Endothelial cell of umbilical vein (primary cell): ENCODE data around the gene PSMB3. TPM values are rescaled to one million over a fixed set of nuclear protein-coding genes. Genes with fewer than 3 reads are reported as not detected.

Source experiments
- BruUV-seq: library from RNA; stranded (reverse); fragments of 400-500 nt; replicated peaks from 2 replicates; lab custom pipeline; 2021; lab: Mats Ljungman, UMichigan
- CTCF ChIA-PET: fragments of 300-600, 350-600 bp; sonication (Branson Sonifier 250); formaldehyde crosslinking; loops from one replicate; lab custom pipeline; 2021; ENCODE audit warnings: antibody characterized with exemption, inconsistent platforms; lab: Charles Lee
- POLR2A ChIA-PET: fragments of 300-600, 350-600 bp; sonication (Branson Sonifier 250); formaldehyde crosslinking; loops from one replicate; lab custom pipeline; 2021; ENCODE audit warnings: antibody characterized with exemption, inconsistent platforms; lab: Charles Lee
- DNase-seq: peaks from one replicate; pipeline ENCODE4 v3.0.0-alpha.2; 2011; ENCODE audit warnings: low read depth, low spot score
- FAIRE-seq: peaks from 2 replicates; lab custom pipeline; 2011; peaks lifted over from hg19 to GRCh38; lab: Jason Lieb, UNC
- H2AFZ ChIP-seq: 2 replicates; pipeline ENCODE4 v1.6.0; 2012; ENCODE audit warnings: low read depth, low read length, control low read depth, inconsistent platforms
- H3K27ac ChIP-seq: 2 replicates; pipeline ENCODE4 v1.5.1; 2011; ENCODE audit warnings: low read depth, mild to moderate bottlenecking, control low read depth, low read length, moderate library complexity; ENCODE audit not compliant: insufficient read depth
- H3K27me3 ChIP-seq, 2 experiments: 2 replicates each; pipeline versions ENCODE4 v1.6.0 to v1.6.1; 2011; ENCODE audit warnings: low read length in 2 of 2, mixed read lengths in 1 of 2; ENCODE audit not compliant: control insufficient read depth in 2 of 2, insufficient read depth in 2 of 2
- H3K36me3 ChIP-seq, 2 experiments: 2 replicates in 1 of 2; 3 replicates in 1 of 2; pipeline ENCODE4 v1.5.1; 2011; ENCODE audit warnings: low read length in 2 of 2, mild to moderate bottlenecking in 1 of 2, moderate library complexity in 1 of 2; ENCODE audit not compliant: control insufficient read depth in 2 of 2, insufficient read depth in 2 of 2; ENCODE audit errors: extremely low read depth in 1 of 2
- H3K4me1 ChIP-seq: 3 replicates; pipeline ENCODE4 v1.5.1; 2011; ENCODE audit warnings: mild to moderate bottlenecking, low read length; ENCODE audit not compliant: control insufficient read depth, insufficient read depth; ENCODE audit errors: extremely low read depth
- H3K4me2 ChIP-seq: 2 replicates; pipeline ENCODE4 v1.6.1; 2011; ENCODE audit warnings: low read length, control low read depth, mixed read lengths; ENCODE audit not compliant: insufficient read depth
- H3K4me3 ChIP-seq, 3 experiments: fragments of 200-600 bp in 1 of 3; sonication (generic), shearing (Covaris generic) in 1 of 3; replicated peaks in 1 of 3; 2 replicates each; pipeline ENCODE4 v1.5.1; 2011 to 2016; ENCODE audit warnings: control low read depth in 3 of 3, low read length in 3 of 3, mild to moderate bottlenecking in 2 of 3, inconsistent platforms in 1 of 3, low read depth in 1 of 3, moderate library complexity in 1 of 3; ENCODE audit not compliant: insufficient read depth in 1 of 3
- H3K79me2 ChIP-seq: 2 replicates; pipeline ENCODE4 v1.6.0; 2012; ENCODE audit warnings: low read length, inconsistent platforms; ENCODE audit not compliant: control insufficient read depth, insufficient read depth
- H3K9ac ChIP-seq: replicated peaks from 2 replicates; pipeline ENCODE3; 2011; ENCODE audit warnings: low read length, control low read depth; ENCODE audit not compliant: insufficient read depth; ENCODE audit errors: extremely low read depth
- H3K9me1 ChIP-seq: replicated peaks from 3 replicates; pipeline ENCODE4 v1.6.0; 2011; ENCODE audit warnings: mild to moderate bottlenecking, low read length; ENCODE audit not compliant: control insufficient read depth, insufficient read depth; ENCODE audit errors: extremely low read depth
- H3K9me3 ChIP-seq: replicated peaks from 2 replicates; pipeline ENCODE4 v1.5.1; 2012; ENCODE audit warnings: low read length, inconsistent platforms; ENCODE audit not compliant: control insufficient read depth, insufficient read depth
- H4K20me1 ChIP-seq: replicated peaks from 2 replicates; pipeline ENCODE3; 2011; ENCODE audit warnings: mild to moderate bottlenecking, low read length; ENCODE audit not compliant: control insufficient read depth, insufficient read depth; ENCODE audit errors: extremely low read depth
- EZH2 ChIP-seq: IDR thresholded peaks from 2 replicates; pipeline ENCODE4 v1.6.1; 2012; ENCODE audit warnings: borderline replicate concordance, low read depth, mild to moderate bottlenecking, moderate library complexity, low read length, inconsistent platforms; ENCODE audit not compliant: severe bottlenecking
- FOS ChIP-seq: IDR thresholded peaks from 2 replicates; pipeline ENCODE4 v1.6.1; 2011; ENCODE audit warnings: mild to moderate bottlenecking, low read length, moderate library complexity, borderline replicate concordance; ENCODE audit not compliant: insufficient read depth
- GATA2 ChIP-seq: IDR thresholded peaks from 2 replicates; pipeline ENCODE4 v1.7.0; 2011; ENCODE audit warnings: low read depth, mild to moderate bottlenecking, moderate library complexity, mixed read lengths, low read length; ENCODE audit not compliant: insufficient read length, insufficient read depth
- JUN ChIP-seq: IDR thresholded peaks from 2 replicates; pipeline ENCODE4 v1.6.1; 2011; ENCODE audit warnings: borderline replicate concordance, low read depth; ENCODE audit not compliant: insufficient read length, insufficient read depth
- MYC ChIP-seq: IDR thresholded peaks from one replicate; pipeline ENCODE4 v1.6.1; 2011; ENCODE audit warnings: mild to moderate bottlenecking, low read depth, low read length
- POLR2A ChIP-seq: IDR thresholded peaks from 2 replicates; pipeline ENCODE4 v1.6.1; 2012; ENCODE audit warnings: low read depth, mild to moderate bottlenecking, control low read depth, low read length
- POLR2AphosphoS5 ChIP-seq: IDR thresholded peaks from 2 replicates; pipeline ENCODE4 v1.6.1; 2012; ENCODE audit warnings: low read depth, mild to moderate bottlenecking, control low read depth, low read length, moderate library complexity; ENCODE audit not compliant: insufficient read depth
- dilution Hi-C: fragments of 300-500 bp; cut with MboI; formaldehyde crosslinking; loops from one replicate; pipeline ENCODE4 v1.15.0; 2019; ENCODE audit warnings: low sequenced_read_pairs; ENCODE audit not compliant: extremely low pct_ligation_motif_present
- intact Hi-C: fragments of 100-400 bp; cut with micrococcal nuclease; formaldehyde crosslinking; loops from one replicate; pipeline ENCODE4 v1.10.0; 2022
- polyA plus RNA-seq, 4 experiments: library from polyadenylated mRNA; depleted of rRNA in 3 of 4; stranded (reverse) in 3 of 4; unstranded in 1 of 4; fragments of >200 nt; gene quantifications; 2 replicates each; pipeline versions ENCODE4 v1.2.1 to v1.2.3, GENCODE V29; 2011 to 2012; ENCODE audit warnings: missing spikeins in 1 of 4
- total RNA-seq: library from RNA; stranded (reverse); gene quantifications from 2 replicates; pipeline ENCODE4 v1.2.3, GENCODE V29; 2021
- TF ChIP-seq, protein P1 (sequence below): IDR thresholded peaks from 2 replicates; pipeline ENCODE4 v1.6.1; 2011; ENCODE audit not compliant: insufficient read depth, insufficient read length
- TF ChIP-seq, protein P2 (sequence below), 2 donors: IDR thresholded peaks; 1 replicate in 1 of 2; 2 replicates in 1 of 2; pipeline ENCODE4 v1.5.1; 2011; ENCODE audit warnings: low read length in 2 of 2, mild to moderate bottlenecking in 2 of 2, moderate library complexity in 2 of 2, control low read depth in 1 of 2, inconsistent platforms in 1 of 2, low read depth in 1 of 2; ENCODE audit not compliant: insufficient read depth in 1 of 2; ENCODE audit errors: extremely low read depth in 1 of 2

Gene PSMB3
- total and polyA plus RNA-seq, 2 donors (not counting 3 experiments of a cell fraction or from before 2014, with no cell fraction given): 213 to 685 TPM

DNA sequence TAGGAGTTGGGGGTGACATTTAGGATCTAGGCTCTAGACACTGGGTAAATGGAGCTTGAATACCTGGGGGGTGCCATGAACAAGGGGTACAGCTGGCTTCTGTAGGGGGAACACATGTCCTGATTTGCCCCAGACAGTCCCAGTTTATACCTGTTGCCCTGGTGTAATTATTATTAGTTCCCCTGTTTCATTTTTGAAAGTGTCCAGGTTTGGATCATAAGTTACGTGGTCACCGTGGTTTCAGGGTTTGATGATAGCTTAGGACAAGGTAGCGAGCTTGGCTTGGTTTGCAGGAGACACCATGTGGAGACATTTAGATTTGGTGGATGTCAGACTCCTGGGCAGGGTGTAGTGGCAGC, 42.0 kb upstream of the PSMB3 start:
- Histone ChIP-seq H3K79me2 (peaks cover 16% of the 10 kb centered on the region), H3K27ac (no peak overlapping the region), H3K4me1 (peaks cover 12% of the 10 kb centered on the region), H3K9ac (no peak overlapping the region), H3K4me2 (no peak overlapping the region), H4K20me1 (no peaks in the 10 kb centered on the region), H3K9me3 (no peaks in the 10 kb centered on the region), H3K4me3 (no peak overlapping the region), H3K27me3 (no peaks in the 10 kb centered on the region), H3K36me3 (peaks cover 0 to 30% of the 10 kb centered on the region in 2 experiments), H3K9me1 (no peaks in the 10 kb centered on the region), H2AFZ (no peak overlapping the region)
- dilution Hi-C loops (no loop called here), intact Hi-C loops (no loop called here)
- FAIRE-seq (no peak), DNase-seq (no peak)
- BruUV-seq: no TSS peak
- CTCF ChIA-PET: interaction anchor here (0.6 to 2.1 kb wide), 5 partner anchors 12 to 34 kb away, joined by 3 to 10 read pairs (median 3); no protein-coding TSS in a partner anchor
- no peak for TF ChIP-seq FOS
- TF ChIP-seq, protein P1, sequence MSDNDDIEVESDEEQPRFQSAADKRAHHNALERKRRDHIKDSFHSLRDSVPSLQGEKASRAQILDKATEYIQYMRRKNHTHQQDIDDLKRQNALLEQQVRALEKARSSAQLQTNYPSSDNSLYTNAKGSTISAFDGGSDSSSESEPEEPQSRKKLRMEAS: no peak
- TF ChIP-seq POLR2A: no peak
- TF ChIP-seq GATA2: no peak
- POLR2A ChIA-PET: no interaction called here

DNA sequence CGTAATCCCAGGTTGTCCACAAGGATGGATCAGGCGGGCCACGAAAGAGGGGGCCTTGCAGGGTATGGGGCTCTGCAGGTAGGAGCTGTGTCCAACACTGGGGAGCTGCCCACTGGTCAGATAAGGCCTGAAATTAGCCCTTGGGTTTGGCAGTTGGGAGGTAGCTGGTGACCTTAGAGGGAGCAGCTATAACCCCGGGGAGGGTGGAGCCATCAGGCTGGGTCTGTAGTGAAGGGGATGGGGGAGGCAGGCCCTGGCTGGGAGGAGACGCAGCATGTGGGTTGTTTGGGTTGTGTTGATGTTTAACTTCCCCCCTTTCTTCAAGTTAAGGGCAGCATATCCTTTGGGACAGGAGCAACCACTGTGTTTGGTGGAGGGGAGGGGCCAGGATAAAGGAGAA, 41.6 kb upstream of the PSMB3 start:
- dilution Hi-C loops (no loop called here), intact Hi-C loops (no loop called here)
- no peaks in the 10 kb centered on the region for H3K27me3 ChIP-seq
- H3K4me3 ChIP-seq: no peak overlapping the region
- H3K27ac ChIP-seq: no peak overlapping the region
- peaks cover 13% of the 10 kb centered on the region for H3K79me2 ChIP-seq
- TF ChIP-seq, protein P1: no peak
- TF ChIP-seq FOS (no peak), POLR2A (no peak), JUN (no peak), POLR2AphosphoS5 (no peak), GATA2 (no peak), MYC (no peak), EZH2 (no peak)
- TF ChIP-seq, protein P2, sequence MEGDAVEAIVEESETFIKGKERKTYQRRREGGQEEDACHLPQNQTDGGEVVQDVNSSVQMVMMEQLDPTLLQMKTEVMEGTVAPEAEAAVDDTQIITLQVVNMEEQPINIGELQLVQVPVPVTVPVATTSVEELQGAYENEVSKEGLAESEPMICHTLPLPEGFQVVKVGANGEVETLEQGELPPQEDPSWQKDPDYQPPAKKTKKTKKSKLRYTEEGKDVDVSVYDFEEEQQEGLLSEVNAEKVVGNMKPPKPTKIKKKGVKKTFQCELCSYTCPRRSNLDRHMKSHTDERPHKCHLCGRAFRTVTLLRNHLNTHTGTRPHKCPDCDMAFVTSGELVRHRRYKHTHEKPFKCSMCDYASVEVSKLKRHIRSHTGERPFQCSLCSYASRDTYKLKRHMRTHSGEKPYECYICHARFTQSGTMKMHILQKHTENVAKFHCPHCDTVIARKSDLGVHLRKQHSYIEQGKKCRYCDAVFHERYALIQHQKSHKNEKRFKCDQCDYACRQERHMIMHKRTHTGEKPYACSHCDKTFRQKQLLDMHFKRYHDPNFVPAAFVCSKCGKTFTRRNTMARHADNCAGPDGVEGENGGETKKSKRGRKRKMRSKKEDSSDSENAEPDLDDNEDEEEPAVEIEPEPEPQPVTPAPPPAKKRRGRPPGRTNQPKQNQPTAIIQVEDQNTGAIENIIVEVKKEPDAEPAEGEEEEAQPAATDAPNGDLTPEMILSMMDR (IDR thresholded peaks at IDR 0.05; ENCODE audit: extremely low read depth in 1 of 2, insufficient read depth in 1 of 2, low read depth in 1 of 2, low read length in 2 of 2): no peak
- peaks cover 12% of the 10 kb centered on the region for H3K4me1 ChIP-seq
- H3K9ac ChIP-seq: no peak overlapping the region
- H3K36me3 ChIP-seq: peaks cover 0 to 30% of the 10 kb centered on the region in 2 experiments
- DNase-seq (no peak), FAIRE-seq (no peak)
- H2AFZ ChIP-seq: no peak overlapping the region
- H4K20me1 ChIP-seq: no peaks in the 10 kb centered on the region
- ChIA-PET POLR2A (no interaction called here), CTCF (interaction anchor here (0.6 to 2.1 kb wide), 4 partner anchors 11 to 35 kb away, joined by 3 to 10 read pairs (median 6); no protein-coding TSS in a partner anchor)
- no peaks in the 10 kb centered on the region for H3K9me1 ChIP-seq
- H3K9me3 ChIP-seq: no peaks in the 10 kb centered on the region
- BruUV-seq: no TSS peak
- H3K4me2 ChIP-seq: no peak overlapping the region
